NCI-H187 (cell line): ENCODE results near the gene MPZL3.

Experiments
- DNase-seq, 2 experiments: peaks; one replicate each; lab custom pipeline; 2025; lab: John Stamatoyannopoulos, UW

The MPZL3 gene

GRCh38 chr11:118231461-118231860, 20.7 kb downstream of the MPZL3 start:
- DNase-seq: no peak

GRCh38 chr11:118230088-118230487, 22.1 kb downstream of the MPZL3 start:
- no peak for DNase-seq

DNA sequence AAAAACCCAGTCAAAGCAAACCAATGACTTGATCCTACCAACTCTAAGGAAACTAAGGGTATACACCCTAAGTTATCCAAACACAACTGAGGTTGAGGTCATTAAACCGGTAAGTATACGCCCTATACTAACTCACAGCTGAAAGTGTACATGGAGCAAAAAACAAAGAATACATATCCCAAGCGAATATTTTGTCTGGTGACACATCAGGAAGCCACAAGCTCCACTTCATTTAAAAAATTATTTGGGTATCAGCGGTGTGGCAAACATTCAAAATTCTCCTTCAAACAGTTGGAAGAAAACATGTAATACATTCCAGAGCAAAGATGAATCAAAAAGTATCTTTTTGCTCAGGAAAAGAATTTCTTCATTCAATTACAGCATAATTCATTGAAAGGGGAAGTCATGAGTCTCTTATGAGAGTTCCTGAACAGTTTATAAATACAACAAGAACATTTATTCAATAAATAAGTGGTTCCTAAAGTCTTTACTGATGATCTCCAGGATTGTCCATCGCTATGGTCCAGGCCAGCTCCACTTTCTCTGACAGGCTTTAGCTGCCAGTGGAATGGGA, 22.8 kb downstream of the MPZL3 start:
- DNase-seq: no peak

- no peak for DNase-seq
Measured at GRCh38 chr11:118227865-118228785, 24.0 kb downstream of the MPZL3 start.

DNA sequence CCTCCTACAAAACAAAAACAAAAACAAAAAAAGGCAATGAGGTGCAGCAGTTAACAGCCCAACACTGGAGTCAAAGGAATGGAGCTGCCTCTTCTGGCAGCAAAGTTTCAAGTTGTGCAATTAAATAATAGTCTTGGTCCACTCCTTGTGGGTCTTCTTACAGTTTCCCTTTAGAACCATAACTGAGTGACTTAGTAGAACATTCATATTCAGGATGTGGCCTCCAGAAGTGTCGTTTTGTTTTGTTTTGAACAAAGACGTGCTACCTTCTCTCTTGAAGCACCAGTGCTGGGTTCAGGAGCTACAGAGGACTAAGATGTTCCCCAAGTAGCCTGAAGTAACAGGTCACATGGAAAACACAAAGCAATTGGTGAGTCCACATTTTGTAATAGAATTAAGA, 25.4 kb downstream of the MPZL3 start:
- DNase-seq: no peak

DNA sequence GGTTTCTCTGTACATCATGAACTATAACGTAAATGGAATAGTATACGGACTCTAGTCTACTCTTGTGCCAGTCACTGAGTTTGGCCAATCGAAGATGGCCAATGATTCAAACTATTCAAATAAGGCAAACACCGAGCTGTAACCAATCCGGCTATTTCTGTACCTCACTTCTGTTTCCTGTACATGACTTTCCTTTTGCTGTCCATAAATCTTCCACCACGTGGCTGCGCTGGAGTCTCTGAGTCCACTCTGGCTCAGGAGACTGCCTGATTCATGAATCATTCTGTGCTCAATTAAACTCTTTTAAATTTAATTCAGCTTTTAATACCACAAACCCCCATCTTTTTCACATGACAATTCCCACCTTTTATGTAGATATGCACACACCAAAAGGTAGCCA, 25.9 kb downstream of the MPZL3 start:
- no peak for DNase-seq

GRCh38 chr11:118224511-118225188, 27.5 kb downstream of the MPZL3 start, which contains the start of gene JAML:
Gene JAML, minus strand, starts transcription at chr11:118225011. Its CDS starts 10,145 bp downstream, at chr11:118214866.
- no peak for DNase-seq

GRCh38 chr11:118223992-118224391, 28.2 kb downstream of the MPZL3 start:
- no peak for DNase-seq

GRCh38 chr11:118223570-118223969, 28.6 kb downstream of the MPZL3 start:
- DNase-seq: no peak

- DNase-seq: no peak
Measured at GRCh38 chr11:118222437-118222836, 29.7 kb downstream of the MPZL3 start.

DNA sequence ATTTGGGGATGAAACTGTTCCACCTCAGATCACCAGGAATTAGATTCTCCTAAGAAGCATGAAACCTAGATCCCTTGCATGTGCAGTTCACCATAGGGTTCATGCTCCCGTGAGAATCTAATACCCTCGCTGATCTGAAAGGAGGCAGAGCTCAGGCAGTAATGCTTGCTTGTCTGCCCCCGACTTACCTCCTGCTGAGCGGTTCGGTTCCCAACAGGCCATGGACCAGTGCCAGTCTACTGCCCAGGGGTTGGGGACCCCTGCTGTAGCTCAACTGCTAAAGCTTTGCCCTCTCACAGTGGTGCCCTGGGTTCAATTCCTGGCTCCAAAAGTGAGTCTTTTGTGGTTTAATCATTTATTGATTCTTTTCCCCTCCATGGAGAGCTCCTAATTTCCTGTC, 30.7 kb downstream of the MPZL3 start:
- no peak for DNase-seq

DNA sequence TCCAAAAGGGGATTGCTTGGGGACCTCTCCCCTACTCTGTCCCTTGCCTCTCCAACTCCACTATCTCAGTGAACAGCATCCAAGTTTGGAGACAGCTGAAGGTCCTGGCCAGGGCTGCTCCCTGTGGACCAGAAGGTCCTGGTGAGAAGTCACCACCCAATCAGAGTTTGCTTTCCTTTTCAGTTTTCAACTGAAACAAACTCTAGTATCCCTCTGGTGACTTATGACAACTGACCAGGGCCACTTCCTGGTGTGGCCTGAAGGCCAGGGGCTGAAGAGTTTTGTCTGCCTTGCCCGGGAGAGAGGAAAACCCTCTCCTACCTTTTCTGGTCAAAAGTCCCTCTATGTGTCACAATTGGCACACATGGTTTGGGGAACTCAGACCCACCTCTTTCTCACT, 32.4 kb downstream of the MPZL3 start:
- no peak for DNase-seq

DNA sequence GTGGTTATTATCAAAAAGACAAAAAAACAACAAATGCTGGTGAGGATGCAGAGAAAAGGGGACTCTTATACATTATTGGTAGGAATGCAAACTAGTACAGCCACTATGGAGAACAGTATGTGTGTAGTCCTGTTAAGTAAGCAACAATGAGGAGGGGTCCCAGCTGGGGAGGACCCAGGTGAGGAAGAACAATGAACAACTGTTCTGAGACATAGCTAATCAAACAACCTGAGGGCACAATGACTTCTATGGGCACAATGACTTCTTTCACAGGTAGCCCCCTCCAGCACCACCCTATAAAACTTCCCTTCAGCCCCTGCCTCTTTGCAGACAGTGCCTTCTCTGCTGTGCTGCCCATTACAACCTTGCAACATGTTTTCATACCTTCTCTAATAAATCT, 32.9 kb downstream of the MPZL3 start:
- no peak for DNase-seq

GRCh38 chr11:118217575-118217974, 34.6 kb downstream of the MPZL3 start:
- no peak for DNase-seq

- no peak for DNase-seq
Measured at GRCh38 chr11:118216621-118217481, 35.3 kb downstream of the MPZL3 start.

GRCh38 chr11:118215765-118216164, 36.4 kb downstream of the MPZL3 start:
- no peak for DNase-seq

DNA sequence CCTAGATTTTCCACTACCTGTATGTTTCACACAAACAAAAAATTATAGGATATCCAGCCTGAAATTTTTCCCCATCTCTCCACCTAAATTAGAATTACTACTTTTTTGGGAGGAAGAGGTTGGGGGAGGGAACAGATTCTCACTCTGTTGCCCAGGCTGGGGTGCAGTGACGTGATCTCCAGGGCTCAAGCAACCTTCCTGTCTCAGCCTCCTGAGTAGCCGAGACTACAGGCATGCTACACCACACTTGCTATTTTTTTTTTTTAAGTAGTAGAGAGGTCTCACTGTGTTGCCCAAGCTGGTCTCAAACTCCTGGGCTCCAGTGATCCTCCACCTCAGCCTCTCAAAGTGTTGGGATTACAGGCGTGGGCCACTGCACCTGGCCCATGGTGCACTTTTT, 36.9 kb downstream of the MPZL3 start:
- DNase-seq: no peak

DNA sequence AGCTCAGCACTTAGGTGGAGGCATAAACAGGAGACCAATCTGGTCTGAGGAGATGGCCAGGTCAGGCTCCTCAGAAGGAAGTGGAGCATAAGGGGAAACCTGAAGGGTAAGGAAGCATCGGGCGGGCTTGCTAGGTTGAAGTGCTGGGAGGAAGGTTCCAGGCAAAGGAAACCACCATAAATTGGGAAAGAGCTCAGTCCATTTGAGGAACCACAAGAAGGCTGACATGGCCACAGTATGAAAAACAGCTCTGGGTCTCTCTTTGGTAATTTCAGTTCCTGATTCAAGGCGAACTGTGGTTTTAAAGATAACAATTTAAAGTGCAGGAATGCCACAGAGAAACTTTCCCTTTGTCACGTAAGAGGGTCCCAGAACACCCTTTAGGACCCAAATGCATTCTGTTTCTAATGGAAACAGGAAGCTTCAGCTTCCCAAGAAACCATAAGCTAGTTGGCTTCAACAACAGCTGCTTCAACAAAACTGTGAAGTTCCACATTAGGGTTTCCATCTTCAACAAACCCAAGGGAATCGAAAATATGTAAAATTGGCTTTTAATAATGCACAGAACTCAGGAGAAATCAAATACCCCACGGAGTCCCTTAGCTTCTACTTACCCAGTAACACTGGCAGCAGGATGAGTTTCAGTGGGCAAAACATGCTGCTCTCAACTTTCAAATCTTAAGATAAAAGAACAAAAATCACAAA, 37.8 kb downstream of the MPZL3 start:
- no peak for DNase-seq

DNA sequence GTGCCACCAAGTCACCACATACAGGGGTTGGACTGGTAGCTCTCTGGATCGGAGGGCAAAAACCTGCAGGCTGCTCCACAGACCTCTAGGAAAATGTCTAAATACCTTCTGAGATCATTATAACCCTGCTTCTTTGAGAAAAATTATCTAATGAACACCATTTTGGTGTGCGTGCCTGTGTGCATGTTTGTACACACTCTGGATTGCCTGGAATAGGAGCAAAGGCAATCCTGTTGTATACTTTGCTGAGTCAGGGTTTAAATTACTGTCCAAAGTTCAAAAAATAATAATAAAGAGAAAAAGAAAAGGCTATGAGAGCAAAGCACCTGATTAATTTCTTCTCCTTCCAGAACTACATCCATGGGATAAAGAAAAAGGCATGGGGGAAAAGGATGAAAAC, 38.4 kb downstream of the MPZL3 start:
- DNase-seq: no peak

- DNase-seq: no peak
Measured at GRCh38 chr11:118213201-118213600, 39.0 kb downstream of the MPZL3 start.

DNA sequence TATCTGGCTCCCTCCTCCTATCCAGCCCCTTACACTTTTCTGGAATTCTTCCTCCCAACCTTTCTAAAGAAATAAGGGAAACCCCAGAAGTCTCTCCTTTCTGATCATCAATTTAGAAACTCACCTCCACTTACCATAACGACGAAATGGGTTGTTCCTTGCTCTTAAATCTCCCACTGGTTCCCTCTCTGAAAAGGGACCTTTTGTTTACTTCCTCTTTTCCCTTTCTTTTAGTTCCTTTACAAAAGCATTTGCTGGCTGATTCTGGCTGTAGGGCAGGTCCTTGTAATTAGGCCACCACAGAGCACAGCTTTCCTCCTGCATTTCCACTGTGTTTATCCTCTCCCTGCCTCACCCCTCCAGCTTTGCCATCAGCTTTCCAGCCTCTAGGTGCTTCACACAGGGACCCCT, 39.4 kb downstream of the MPZL3 start:
- no peak for DNase-seq
